Stomach (tissue), 4 donors: ENCODE measurements around the gene GH2.

Experiments used
- POLR2A ChIP-seq, 4 donors: fragments of 450-650 bp; IDR thresholded peaks; one replicate each; pipeline ENCODE4 v1.6.1; 2016; ENCODE audit warnings: antibody characterized with exemption in 4 of 4, control low read depth in 2 of 4, mild to moderate bottlenecking in 1 of 4, moderate library complexity in 1 of 4
- POLR2AphosphoS5 ChIP-seq, 3 donors: sonication (generic); formaldehyde crosslinking; IDR thresholded peaks; one replicate each; pipeline ENCODE4 v1.6.1; 2016; ENCODE audit warnings: antibody characterized with exemption in 3 of 3
- TF ChIP-seq, protein P1 (sequence below), 7 experiments: fragments of 450-650 bp in 4 of 7; fragments of 200-600 bp in 3 of 7; sonication (generic) in 3 of 7; IDR thresholded peaks; one replicate each; pipeline ENCODE4 v1.5.1; 2016 to 2019; ENCODE audit warnings: antibody characterized with exemption in 7 of 7, control low read depth in 2 of 7, mild to moderate bottlenecking in 1 of 7

DNA sequence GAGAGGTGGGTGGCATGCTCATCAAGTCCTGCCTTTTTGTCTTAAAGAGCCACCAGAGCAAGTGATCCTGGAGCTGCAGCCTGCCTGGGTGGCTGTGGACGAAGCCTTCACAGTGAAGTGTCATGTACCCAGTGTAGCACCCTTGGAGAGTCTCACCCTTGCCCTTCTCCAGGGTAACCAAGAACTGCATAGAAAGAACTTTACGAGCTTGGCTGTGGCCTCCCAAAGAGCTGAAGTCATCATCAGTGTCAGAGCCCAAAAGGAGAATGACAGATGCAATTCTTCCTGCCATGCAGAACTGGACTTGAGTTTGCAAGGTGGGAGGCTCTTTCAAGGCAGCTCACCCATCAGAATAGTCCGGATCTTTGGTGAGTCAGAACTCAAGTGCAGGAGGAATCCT, 22.5 kb downstream of the GH2 start:
- no peak for TF ChIP-seq POLR2AphosphoS5 (IDR thresholded peaks at IDR 0.05)
- TF ChIP-seq, protein P1, sequence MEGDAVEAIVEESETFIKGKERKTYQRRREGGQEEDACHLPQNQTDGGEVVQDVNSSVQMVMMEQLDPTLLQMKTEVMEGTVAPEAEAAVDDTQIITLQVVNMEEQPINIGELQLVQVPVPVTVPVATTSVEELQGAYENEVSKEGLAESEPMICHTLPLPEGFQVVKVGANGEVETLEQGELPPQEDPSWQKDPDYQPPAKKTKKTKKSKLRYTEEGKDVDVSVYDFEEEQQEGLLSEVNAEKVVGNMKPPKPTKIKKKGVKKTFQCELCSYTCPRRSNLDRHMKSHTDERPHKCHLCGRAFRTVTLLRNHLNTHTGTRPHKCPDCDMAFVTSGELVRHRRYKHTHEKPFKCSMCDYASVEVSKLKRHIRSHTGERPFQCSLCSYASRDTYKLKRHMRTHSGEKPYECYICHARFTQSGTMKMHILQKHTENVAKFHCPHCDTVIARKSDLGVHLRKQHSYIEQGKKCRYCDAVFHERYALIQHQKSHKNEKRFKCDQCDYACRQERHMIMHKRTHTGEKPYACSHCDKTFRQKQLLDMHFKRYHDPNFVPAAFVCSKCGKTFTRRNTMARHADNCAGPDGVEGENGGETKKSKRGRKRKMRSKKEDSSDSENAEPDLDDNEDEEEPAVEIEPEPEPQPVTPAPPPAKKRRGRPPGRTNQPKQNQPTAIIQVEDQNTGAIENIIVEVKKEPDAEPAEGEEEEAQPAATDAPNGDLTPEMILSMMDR (IDR thresholded peaks at IDR 0.05): no peak
- no peak for TF ChIP-seq POLR2A (IDR thresholded peaks at IDR 0.05)
